ENCODE data around the gene CMTR1. TPM values are rescaled to one million over a fixed set of nuclear protein-coding genes. Genes with fewer than 3 reads are reported as not detected.

Gene CMTR1
- polyA plus RNA-seq, 1 donor from 2014 or later, result 64.1 TPM

DNA sequence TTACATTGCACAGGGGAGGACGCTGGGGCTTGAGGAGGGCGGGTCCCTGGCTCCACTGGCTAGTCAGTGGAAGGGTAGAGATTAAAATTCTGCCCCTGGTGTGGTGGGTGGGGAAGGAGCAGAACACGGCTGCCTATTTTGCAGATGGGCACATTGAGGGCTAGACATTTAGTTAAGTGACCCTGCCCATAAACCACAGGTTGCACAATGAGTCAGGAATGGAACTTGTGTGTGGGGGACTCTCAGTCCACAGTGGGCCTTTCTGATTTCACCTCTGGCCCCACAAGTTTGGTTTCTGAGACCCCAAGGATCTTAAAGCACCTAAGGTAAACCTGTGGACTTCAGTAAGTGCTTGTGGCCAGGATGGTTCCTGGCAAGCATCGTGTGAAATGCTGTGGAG is 88.7 kb downstream of the CMTR1 start:
- Histone ChIP-seq H3K9ac (ENCODE audit: low read length) (no peak overlapping the region), H3K4me2 (ENCODE audit: low read length) (no peak overlapping the region), H4K20me1 (ENCODE audit: insufficient read depth) (no peaks in the 10 kb centered on the region), H3K27me3 (ENCODE audit: insufficient read depth, low read depth, low read length) (no peaks in the 10 kb centered on the region), H3K9me2 (ENCODE audit: insufficient read depth, low read length) (no peaks in the 10 kb centered on the region), H3K36me3 (ENCODE audit: insufficient read depth, low read length) (no peaks in the 10 kb centered on the region), H3K9me3 (ENCODE audit: low read length) (no peaks in the 10 kb centered on the region), H2AFZ (ENCODE audit: low read depth, low read length) (no peak overlapping the region), H3K27ac (ENCODE audit: low read length) (no peak overlapping the region), H3K4me3 (ENCODE audit: low read length) (no peak overlapping the region), H3K79me2 (replicated peaks; ENCODE audit: insufficient read depth, low read length) (no peaks in the 10 kb centered on the region), H3F3A (ENCODE audit: insufficient read depth, low read length, poor library complexity, severe bottlenecking) (no peaks in the 10 kb centered on the region)
- TF ChIP-seq EP300 (conservative IDR thresholded peaks at IDR 0.05; ENCODE audit: poor library complexity, severe bottlenecking) (no peak), TAF1 (IDR thresholded peaks at IDR 0.05; ENCODE audit: low read depth) (no peak), EZH2 (IDR thresholded peaks at IDR 0.05; ENCODE audit: borderline replicate concordance, insufficient read depth, low read length, poor library complexity, severe bottlenecking) (no peak), POLR2AphosphoS5 (IDR thresholded peaks at IDR 0.05) (no peak), MXI1 (conservative IDR thresholded peaks at IDR 0.05; ENCODE audit: poor library complexity, severe bottlenecking) (no peak), SMC3 (conservative IDR thresholded peaks at IDR 0.05; ENCODE audit: poor library complexity) (no peak), RAD21 (conservative IDR thresholded peaks at IDR 0.05) (no peak)
- TF ChIP-seq, protein P1, sequence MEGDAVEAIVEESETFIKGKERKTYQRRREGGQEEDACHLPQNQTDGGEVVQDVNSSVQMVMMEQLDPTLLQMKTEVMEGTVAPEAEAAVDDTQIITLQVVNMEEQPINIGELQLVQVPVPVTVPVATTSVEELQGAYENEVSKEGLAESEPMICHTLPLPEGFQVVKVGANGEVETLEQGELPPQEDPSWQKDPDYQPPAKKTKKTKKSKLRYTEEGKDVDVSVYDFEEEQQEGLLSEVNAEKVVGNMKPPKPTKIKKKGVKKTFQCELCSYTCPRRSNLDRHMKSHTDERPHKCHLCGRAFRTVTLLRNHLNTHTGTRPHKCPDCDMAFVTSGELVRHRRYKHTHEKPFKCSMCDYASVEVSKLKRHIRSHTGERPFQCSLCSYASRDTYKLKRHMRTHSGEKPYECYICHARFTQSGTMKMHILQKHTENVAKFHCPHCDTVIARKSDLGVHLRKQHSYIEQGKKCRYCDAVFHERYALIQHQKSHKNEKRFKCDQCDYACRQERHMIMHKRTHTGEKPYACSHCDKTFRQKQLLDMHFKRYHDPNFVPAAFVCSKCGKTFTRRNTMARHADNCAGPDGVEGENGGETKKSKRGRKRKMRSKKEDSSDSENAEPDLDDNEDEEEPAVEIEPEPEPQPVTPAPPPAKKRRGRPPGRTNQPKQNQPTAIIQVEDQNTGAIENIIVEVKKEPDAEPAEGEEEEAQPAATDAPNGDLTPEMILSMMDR (IDR thresholded peaks at IDR 0.05; ENCODE audit: poor library complexity, severe bottlenecking), result no peak
- TF ChIP-seq, protein P2, sequence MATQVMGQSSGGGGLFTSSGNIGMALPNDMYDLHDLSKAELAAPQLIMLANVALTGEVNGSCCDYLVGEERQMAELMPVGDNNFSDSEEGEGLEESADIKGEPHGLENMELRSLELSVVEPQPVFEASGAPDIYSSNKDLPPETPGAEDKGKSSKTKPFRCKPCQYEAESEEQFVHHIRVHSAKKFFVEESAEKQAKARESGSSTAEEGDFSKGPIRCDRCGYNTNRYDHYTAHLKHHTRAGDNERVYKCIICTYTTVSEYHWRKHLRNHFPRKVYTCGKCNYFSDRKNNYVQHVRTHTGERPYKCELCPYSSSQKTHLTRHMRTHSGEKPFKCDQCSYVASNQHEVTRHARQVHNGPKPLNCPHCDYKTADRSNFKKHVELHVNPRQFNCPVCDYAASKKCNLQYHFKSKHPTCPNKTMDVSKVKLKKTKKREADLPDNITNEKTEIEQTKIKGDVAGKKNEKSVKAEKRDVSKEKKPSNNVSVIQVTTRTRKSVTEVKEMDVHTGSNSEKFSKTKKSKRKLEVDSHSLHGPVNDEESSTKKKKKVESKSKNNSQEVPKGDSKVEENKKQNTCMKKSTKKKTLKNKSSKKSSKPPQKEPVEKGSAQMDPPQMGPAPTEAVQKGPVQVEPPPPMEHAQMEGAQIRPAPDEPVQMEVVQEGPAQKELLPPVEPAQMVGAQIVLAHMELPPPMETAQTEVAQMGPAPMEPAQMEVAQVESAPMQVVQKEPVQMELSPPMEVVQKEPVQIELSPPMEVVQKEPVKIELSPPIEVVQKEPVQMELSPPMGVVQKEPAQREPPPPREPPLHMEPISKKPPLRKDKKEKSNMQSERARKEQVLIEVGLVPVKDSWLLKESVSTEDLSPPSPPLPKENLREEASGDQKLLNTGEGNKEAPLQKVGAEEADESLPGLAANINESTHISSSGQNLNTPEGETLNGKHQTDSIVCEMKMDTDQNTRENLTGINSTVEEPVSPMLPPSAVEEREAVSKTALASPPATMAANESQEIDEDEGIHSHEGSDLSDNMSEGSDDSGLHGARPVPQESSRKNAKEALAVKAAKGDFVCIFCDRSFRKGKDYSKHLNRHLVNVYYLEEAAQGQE (IDR thresholded peaks at IDR 0.05; ENCODE audit: borderline replicate concordance), result no peak

DNA sequence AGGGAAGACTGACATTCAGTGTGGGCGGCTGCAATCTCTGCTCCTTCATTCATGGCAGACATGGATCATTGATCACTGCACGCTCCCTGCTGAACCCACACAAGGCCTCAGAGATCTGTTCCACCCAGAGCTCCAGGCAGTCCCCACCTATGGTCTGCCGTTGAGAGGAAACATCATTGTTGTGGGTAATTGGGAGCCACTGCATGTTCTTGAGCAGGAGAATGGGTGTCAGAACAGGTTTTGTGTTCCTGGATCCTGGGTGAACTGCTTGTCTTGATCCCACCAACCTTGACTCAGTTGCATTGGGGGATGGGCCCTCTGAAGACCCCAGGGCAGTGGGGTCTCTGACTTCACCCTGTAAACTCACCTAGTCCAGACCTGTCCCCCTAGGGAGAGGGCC is 89.8 kb downstream of the CMTR1 start:
- Histone ChIP-seq H3K27me3 (ENCODE audit: insufficient read depth, low read depth, low read length) (no peaks in the 10 kb centered on the region), H3K9ac (ENCODE audit: low read length) (no peak overlapping the region), H3F3A (ENCODE audit: insufficient read depth, low read length, poor library complexity, severe bottlenecking) (no peaks in the 10 kb centered on the region), H3K9me2 (ENCODE audit: insufficient read depth, low read length) (no peaks in the 10 kb centered on the region), H4K20me1 (ENCODE audit: insufficient read depth) (no peaks in the 10 kb centered on the region), H3K4me3 (ENCODE audit: low read length) (no peak overlapping the region), H3K27ac (ENCODE audit: low read length) (no peak overlapping the region), H3K36me3 (ENCODE audit: insufficient read depth, low read length) (no peaks in the 10 kb centered on the region), H3K4me2 (ENCODE audit: low read length) (no peak overlapping the region), H2AFZ (ENCODE audit: low read depth, low read length) (no peak overlapping the region), H3K79me2 (replicated peaks; ENCODE audit: insufficient read depth, low read length) (no peaks in the 10 kb centered on the region), H3K9me3 (ENCODE audit: low read length) (no peaks in the 10 kb centered on the region)
- TF ChIP-seq TAF1 (IDR thresholded peaks at IDR 0.05; ENCODE audit: low read depth), result no peak
- no peak for TF ChIP-seq EP300 (conservative IDR thresholded peaks at IDR 0.05; ENCODE audit: poor library complexity, severe bottlenecking)
- no peak for TF ChIP-seq SMC3 (conservative IDR thresholded peaks at IDR 0.05; ENCODE audit: poor library complexity)
- TF ChIP-seq RAD21 (conservative IDR thresholded peaks at IDR 0.05), result no peak
- TF ChIP-seq, protein P2 (IDR thresholded peaks at IDR 0.05; ENCODE audit: borderline replicate concordance), result no peak

Data from neural cell (in vitro differentiated cells).